Common myeloid progenitor, CD34-positive (primary cell): Measurements from ENCODE around the gene SERF1A. TPM values are rescaled to one million over a fixed set of nuclear protein-coding genes. Genes with fewer than 3 reads are reported as not detected.
"Not testable (repeated sequence)": the region's sequence is repeated elsewhere in the genome, so short reads cannot be mapped to it uniquely, and the experiment has no call there.

ENCODE experiments used
- CTCF ChIA-PET: fragments of 350-600 bp; sonication (Branson Sonifier 250); formaldehyde crosslinking; loops from one replicate; lab custom pipeline; 2021; ENCODE audit warnings: antibody characterized with exemption; lab: Charles Lee
- POLR2A ChIA-PET: fragments of 350-600 bp; sonication (Branson Sonifier 250); formaldehyde crosslinking; loops from one replicate; lab custom pipeline; 2021; ENCODE audit warnings: antibody characterized with exemption; lab: Charles Lee
- DNase-seq, 3 donors: peaks; one replicate each; pipeline versions ENCODE4 v3.0.0 to v3.0.0-alpha.2; 2013
- H3K27ac ChIP-seq, 2 experiments: 1 replicate in 1 of 2; 2 replicates in 1 of 2; pipeline ENCODE4 v1.7.0; 2013; ENCODE audit warnings: inconsistent platforms in 2 of 2, low read length in 2 of 2, mild to moderate bottlenecking in 2 of 2, low read depth in 1 of 2, moderate library complexity in 1 of 2; ENCODE audit not compliant: severe bottlenecking in 2 of 2, insufficient read depth in 1 of 2, poor library complexity in 1 of 2
- H3K27me3 ChIP-seq, 5 experiments: replicated peaks in 2 of 5; 1 replicate in 3 of 5; 2 replicates in 2 of 5; pipeline versions ENCODE4 v1.6.1 to v1.7.0; 2013; ENCODE audit warnings: low read length in 4 of 5, mild to moderate bottlenecking in 2 of 5, moderate library complexity in 2 of 5, inconsistent platforms in 1 of 5; ENCODE audit not compliant: insufficient read depth in 5 of 5, control insufficient read depth in 4 of 5
- H3K36me3 ChIP-seq, 4 experiments: 1 replicate in 2 of 4; 2 replicates in 2 of 4; pipeline versions ENCODE4 v1.6.1 to v1.7.0; 2013; ENCODE audit warnings: low read length in 3 of 4, control low read depth in 1 of 4, mild to moderate bottlenecking in 1 of 4; ENCODE audit not compliant: control insufficient read depth in 4 of 4, insufficient read depth in 4 of 4
- H3K4me1 ChIP-seq, 4 experiments: 1 replicate in 3 of 4; 2 replicates in 1 of 4; pipeline versions ENCODE4 v1.6.1 to v1.7.1; 2013; ENCODE audit warnings: low read length in 3 of 4, mild to moderate bottlenecking in 3 of 4, control low read depth in 1 of 4, inconsistent platforms in 1 of 4, moderate library complexity in 1 of 4; ENCODE audit not compliant: control insufficient read depth in 4 of 4, insufficient read depth in 4 of 4; ENCODE audit errors: control extremely low read depth in 1 of 4
- H3K4me3 ChIP-seq, 7 experiments: 1 replicate in 4 of 7; 2 replicates in 3 of 7; pipeline versions ENCODE4 v1.5.1 to v1.7.0; 2013; ENCODE audit warnings: mild to moderate bottlenecking in 7 of 7, low read length in 6 of 7, moderate library complexity in 6 of 7, inconsistent platforms in 2 of 7, low read depth in 2 of 7, control low read depth in 1 of 7; ENCODE audit not compliant: insufficient read depth in 4 of 7, control insufficient read depth in 1 of 7; ENCODE audit errors: extremely low read depth in 1 of 7
- H3K9me3 ChIP-seq, 5 experiments: 1 replicate in 4 of 5; 2 replicates in 1 of 5; pipeline versions ENCODE4 v1.6.1 to v1.7.1; 2013; ENCODE audit warnings: low read length in 4 of 5, mild to moderate bottlenecking in 2 of 5, inconsistent platforms in 1 of 5, low read depth in 1 of 5, moderate library complexity in 1 of 5; ENCODE audit not compliant: control insufficient read depth in 4 of 5, insufficient read depth in 2 of 5; ENCODE audit errors: control extremely low read depth in 1 of 5
- whole genome bisulfite sequencing: methylation state at CpG from one replicate; pipeline ENCODE4 v1.1.5; 2013; ENCODE audit not compliant: insufficient coverage; 5-methylcytosine and 5-hydroxymethylcytosine counted together
- polyA plus RNA-seq: library from polyadenylated mRNA; unstranded; fragments of 120-200 nt; gene quantifications from one replicate; pipeline ENCODE4 v1.2.1, GENCODE V29; 2013

The SERF1A gene
- 7.6 TPM for polyA plus RNA-seq

DNA sequence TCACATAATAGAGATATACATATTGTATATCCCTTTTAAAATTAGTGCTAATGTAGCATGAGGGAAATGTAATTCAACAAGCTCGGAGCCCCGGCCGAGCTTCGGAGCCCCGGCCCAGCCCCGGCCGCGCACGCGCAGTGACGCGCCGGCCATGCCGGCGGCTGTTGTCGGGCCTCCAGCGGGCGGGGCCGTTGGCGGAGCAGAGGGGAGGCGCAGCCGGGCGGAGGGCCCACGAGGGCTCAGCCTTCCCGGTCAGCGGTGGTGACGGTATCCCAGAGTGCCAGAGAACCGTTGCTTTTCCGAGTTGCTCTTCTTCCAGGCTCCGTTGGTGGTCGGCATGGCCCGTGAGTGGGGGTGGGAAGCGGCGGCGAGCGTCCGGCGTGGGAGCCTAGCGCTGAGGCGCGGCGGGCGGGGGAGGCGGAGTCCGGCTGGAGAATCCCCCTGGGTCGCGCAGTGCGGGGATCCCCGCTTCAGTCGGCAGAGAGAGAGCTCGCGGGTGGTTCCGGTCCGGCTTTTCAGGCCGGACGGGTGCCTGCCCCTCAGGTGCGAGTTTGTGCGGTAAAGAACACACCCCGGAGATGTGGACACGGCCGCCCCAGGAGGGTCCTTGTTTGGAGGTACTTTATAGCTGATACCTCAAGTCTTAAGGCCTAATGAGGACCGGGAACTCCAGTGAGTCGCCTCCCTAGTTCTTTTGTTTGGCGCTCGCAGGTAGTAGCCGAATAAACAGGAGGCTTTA is at the start of gene SERF1A:
SERF1A (plus strand) TSS at position 137 of the 739 bp plus-strand sequence; CDS start at position 338, 201 bp downstream.
- H3K27me3 ChIP-seq, POLR2A ChIA-PET, H3K4me3 ChIP-seq, H3K27ac ChIP-seq, H3K4me1 ChIP-seq, CTCF ChIA-PET, H3K36me3 ChIP-seq, DNase-seq, H3K9me3 ChIP-seq: not testable (repeated sequence)
- WGBS, result no CpG with 5 or more reads among the region's 66 CpGs

DNA sequence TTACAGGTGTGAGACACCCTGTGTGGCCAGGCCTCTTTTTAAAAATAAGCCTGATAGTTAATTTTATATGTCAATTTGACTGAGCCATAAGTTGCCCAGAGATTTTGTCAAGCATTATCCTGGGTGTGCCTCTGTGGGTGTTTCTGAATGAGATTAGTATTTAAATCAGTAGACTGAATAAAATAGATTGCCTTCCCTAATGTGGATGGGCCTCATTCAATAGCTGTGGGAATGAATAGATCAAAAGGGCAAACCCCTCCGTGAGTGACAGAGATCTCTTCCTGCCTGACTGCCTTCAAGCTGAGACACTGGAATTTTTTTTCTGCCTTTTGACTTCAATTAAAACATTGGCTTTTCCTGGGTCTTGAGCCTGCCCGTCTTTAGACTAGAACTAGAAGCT is 33.7 kb upstream of the SERF1A start:
- no CpG with 5 or more reads among the region's 2 CpGs for WGBS
- POLR2A ChIA-PET, H3K27me3 ChIP-seq, H3K36me3 ChIP-seq, H3K4me1 ChIP-seq, H3K9me3 ChIP-seq, DNase-seq, H3K4me3 ChIP-seq, H3K27ac ChIP-seq, CTCF ChIA-PET: not testable (repeated sequence)

- H3K27me3 ChIP-seq, H3K36me3 ChIP-seq, CTCF ChIA-PET, H3K9me3 ChIP-seq, H3K4me1 ChIP-seq, DNase-seq, H3K4me3 ChIP-seq, H3K27ac ChIP-seq, POLR2A ChIA-PET: not testable (repeated sequence)
- no CpG with 5 or more reads among the region's 1 CpG for WGBS
Observed at GRCh38 chr5:70870626-70871025, 29.8 kb upstream of the SERF1A start.

DNA sequence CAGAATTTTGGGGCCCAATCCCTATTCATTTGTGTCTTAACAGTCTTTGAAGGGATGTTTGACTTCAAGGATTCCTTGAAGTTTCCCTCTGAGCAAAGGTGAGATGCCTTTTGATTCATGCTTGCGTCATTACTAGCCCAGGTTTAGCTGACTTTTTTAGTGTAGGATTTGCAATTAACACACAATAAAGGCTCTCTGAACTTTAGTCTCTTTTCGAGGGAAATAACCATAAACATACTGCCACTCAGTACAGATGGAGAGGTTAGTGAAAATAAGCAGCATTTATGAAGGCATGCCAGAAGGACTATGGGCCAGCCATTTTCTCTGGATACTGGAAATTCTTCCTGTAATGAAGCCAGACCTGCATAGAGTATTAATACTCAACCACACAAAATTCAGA is 4.4 kb upstream of the SERF1A start:
- POLR2A ChIA-PET, H3K27me3 ChIP-seq, H3K36me3 ChIP-seq, CTCF ChIA-PET, H3K4me3 ChIP-seq, H3K4me1 ChIP-seq, H3K27ac ChIP-seq, H3K9me3 ChIP-seq, DNase-seq: not testable (repeated sequence)
- WGBS, result no CpG with 5 or more reads among the region's 2 CpGs

GRCh38 chr5:70901272-70901571 is 753 bp downstream of the SERF1A start:
- H3K27ac ChIP-seq, POLR2A ChIA-PET, H3K4me1 ChIP-seq, H3K9me3 ChIP-seq, CTCF ChIA-PET, H3K36me3 ChIP-seq, H3K27me3 ChIP-seq, H3K4me3 ChIP-seq, DNase-seq: not testable (repeated sequence)
- no CpG with 5 or more reads among the region's 5 CpGs for WGBS

GRCh38 chr5:70906624-70907023 is 6.2 kb downstream of the SERF1A start:
- WGBS, result no CpG with 5 or more reads among the region's 5 CpGs
- POLR2A ChIA-PET, H3K4me1 ChIP-seq, H3K9me3 ChIP-seq, H3K27ac ChIP-seq, DNase-seq, H3K27me3 ChIP-seq, H3K4me3 ChIP-seq, H3K36me3 ChIP-seq, CTCF ChIA-PET: not testable (repeated sequence)

GRCh38 chr5:70916829-70917228 is 16.4 kb downstream of the SERF1A start:
- CTCF ChIA-PET, DNase-seq: not testable (repeated sequence)

More at GRCh38 chr5:70916829-70917228, 16.4 kb downstream of the SERF1A start:
- H3K27ac ChIP-seq, H3K27me3 ChIP-seq, POLR2A ChIA-PET, H3K36me3 ChIP-seq, H3K4me1 ChIP-seq, H3K4me3 ChIP-seq, H3K9me3 ChIP-seq: not testable (repeated sequence)
